SK-N-SH treated with all-trans-retinoic acid at 6 μM for 48 hours (cell line): ENCODE measurements around the gene TSPAN18.

Experiments
- ESRRG ChIP-seq: fragments of 250-450 bp; sonication (Bioruptor Pico); IDR thresholded peaks from 2 replicates; pipeline ENCODE4 v1.6.1; 2021; ENCODE audit warnings: mild to moderate bottlenecking
- PATZ1 ChIP-seq: fragments of 250-450 bp; sonication (Bioruptor Pico); IDR thresholded peaks from 2 replicates; pipeline ENCODE4 v1.8.0; 2020; ENCODE audit warnings: mild to moderate bottlenecking, moderate library complexity, borderline replicate concordance
- ZFP3 ChIP-seq: fragments of 250-450 bp; sonication (Bioruptor Pico); IDR thresholded peaks from 2 replicates; pipeline ENCODE4 v1.5.0; 2020; ENCODE audit warnings: mild to moderate bottlenecking, moderate library complexity
- ZNF565 ChIP-seq: fragments of 450-650 bp; formaldehyde crosslinking; conservative IDR thresholded peaks from 2 replicates; pipeline ENCODE4 v1.5.0; 2020; ENCODE audit warnings: low read depth, mild to moderate bottlenecking, moderate library complexity
- ZNF8 ChIP-seq: fragments of 450-650 bp; formaldehyde crosslinking; IDR thresholded peaks from 2 replicates; pipeline ENCODE4 v1.5.0; 2020; ENCODE audit warnings: mild to moderate bottlenecking, moderate library complexity

GRCh38 chr11:44979543-44980399, 253.0 kb downstream of the TSPAN18 start:
- no peak for TF ChIP-seq ZFP3
- TF ChIP-seq PATZ1: no peak
- no peak for TF ChIP-seq ZNF8
- no peak for TF ChIP-seq ESRRG
- TF ChIP-seq ZNF565 (CRISPR knock-in tag): no peak
